Measurements from ENCODE around the gene SPATC1L. TPM values are rescaled to one million over a fixed set of nuclear protein-coding genes. Genes with fewer than 3 reads are reported as not detected.
"Not testable (repeated sequence)": the region's sequence is repeated elsewhere in the genome, so short reads cannot be mapped to it uniquely, and the experiment has no call there.

Gene SPATC1L
- polyA plus RNA-seq, 1 donor from 2014 or later = 15.0 TPM

DNA sequence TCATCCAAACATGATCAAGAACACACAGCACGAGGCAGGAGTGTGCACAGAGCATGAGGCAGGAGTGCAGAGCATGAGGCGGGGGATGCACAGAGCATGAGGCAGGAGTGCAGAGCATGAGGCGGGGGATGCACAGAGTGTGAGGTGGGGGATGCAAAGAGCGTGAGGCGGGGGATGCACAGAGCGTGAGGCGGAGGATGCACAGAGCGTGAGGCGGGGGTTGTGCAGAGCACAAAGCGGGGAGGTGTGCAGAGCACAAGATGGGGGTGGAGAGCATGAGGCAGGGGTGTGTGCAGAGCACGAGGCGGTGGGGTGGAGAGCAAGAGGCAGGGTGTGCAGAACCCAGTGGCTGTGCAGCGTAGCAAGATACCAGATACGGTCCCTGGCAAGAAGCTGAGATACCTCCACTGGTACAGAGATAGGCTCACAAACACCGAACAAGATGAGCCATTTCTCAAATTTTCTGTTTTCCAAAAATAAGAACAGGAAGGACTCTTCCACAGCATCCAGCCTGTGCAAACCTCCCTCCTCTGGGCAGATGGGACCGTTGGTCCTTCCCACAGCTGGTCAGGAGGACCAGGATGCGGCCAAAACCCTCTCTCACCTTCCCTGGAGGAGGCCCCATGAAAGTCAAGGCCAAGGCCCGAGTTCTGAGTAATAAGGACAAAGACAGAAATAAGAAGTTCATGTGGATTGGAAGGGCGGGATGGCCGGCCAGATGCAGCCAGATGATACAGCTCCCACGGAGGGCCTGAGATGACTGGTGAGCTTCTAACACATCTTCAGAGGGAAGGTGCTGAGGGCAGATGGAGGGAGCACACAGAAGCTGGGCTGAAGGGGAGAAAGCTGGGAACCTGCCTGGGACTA lies 12.0 kb downstream of the SPATC1L start:
- H3K27ac Mint-ChIP-seq = no peak overlapping the region
- peaks cover 0 to 5% (median 3%) of the 10 kb centered on the region in 3 donors for H3K4me1 Mint-ChIP-seq
- H3K9me3 Mint-ChIP-seq = peaks cover 2 to 23% (median 14%) of the 10 kb centered on the region in 3 donors
- peak overlapping the region in 1 of 4 donors; percentile 22 for H3K4me3 Mint-ChIP-seq
- peaks cover 2% of the 10 kb centered on the region for H3K36me3 Mint-ChIP-seq
- peaks cover 1% of the 10 kb centered on the region for H3K27me3 Mint-ChIP-seq

- Mint-ChIP-seq H3K9me3 (peaks cover 2 to 22% (median 14%) of the 10 kb centered on the region in 3 donors), H3K4me3 (no peak overlapping the region), H3K27ac (peak overlapping the region in 1 of 3 donors; percentile 64), H3K36me3 (peaks cover 5% of the 10 kb centered on the region), H3K4me1 (peaks cover under 1 to 5% (median 3%) of the 10 kb centered on the region in 3 donors), H3K27me3 (peaks cover 1% of the 10 kb centered on the region)
These were observed 12.7 kb downstream of the SPATC1L start for GRCh38 chr21:46171585-46171984.

DNA sequence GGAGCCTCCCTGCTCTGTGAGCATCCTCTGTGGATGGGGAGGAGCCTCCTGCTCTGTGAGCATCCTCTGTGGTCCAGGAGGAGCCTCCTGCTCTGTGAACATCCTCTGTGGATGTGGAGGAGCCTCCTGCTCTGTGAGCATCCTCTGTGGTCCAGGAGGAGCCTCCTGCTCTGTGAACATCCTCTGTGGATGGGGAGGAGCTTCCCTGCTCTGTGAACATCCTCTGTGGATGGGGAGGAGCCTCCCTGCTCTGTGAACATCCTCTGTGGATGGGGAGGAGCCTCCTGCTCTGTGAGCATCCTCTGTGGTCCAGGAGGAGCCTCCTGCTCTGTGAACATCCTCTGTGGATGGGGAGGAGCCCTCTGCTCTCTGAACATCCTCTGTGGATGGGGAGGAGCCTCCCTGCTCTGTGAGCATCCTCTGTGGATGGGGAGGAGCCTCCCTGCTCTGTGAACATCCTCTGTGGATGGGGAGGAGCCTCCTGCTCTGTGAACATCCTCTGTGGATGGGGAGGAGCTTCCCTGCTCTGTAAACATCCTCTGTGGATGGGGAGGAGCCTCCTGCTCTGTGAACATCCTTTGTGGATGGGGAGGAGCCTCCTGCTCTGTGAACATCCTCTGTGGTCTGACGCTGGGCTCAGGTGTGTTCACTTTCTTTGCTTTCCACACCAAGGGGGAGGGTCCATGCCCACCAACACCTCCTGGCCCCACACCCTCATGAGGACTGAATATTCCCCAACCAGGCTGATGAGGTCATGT lies 13.6 kb downstream of the SPATC1L start:
- not testable (repeated sequence) for H3K4me1 Mint-ChIP-seq, H3K27me3 Mint-ChIP-seq, H3K4me3 Mint-ChIP-seq, H3K36me3 Mint-ChIP-seq
- Mint-ChIP-seq H3K27ac (peak overlapping the region in 1 of 3 donors; percentile 64), H3K9me3 (peaks cover 2 to 16% (median 14%) of the 10 kb centered on the region in 3 donors)

GRCh38 chr21:46168659-46169386 lies 15.4 kb downstream of the SPATC1L start:
- Mint-ChIP-seq H3K36me3 (peaks cover 4% of the 10 kb centered on the region), H3K9me3 (peaks cover 0 to 3% (median 0%) of the 10 kb centered on the region in 3 donors), H3K27me3 (no peaks in the 10 kb centered on the region), H3K4me1 (peaks cover 3 to 5% (median 4%) of the 10 kb centered on the region in 3 donors), H3K27ac (no peak overlapping the region), H3K4me3 (no peak overlapping the region)

DNA sequence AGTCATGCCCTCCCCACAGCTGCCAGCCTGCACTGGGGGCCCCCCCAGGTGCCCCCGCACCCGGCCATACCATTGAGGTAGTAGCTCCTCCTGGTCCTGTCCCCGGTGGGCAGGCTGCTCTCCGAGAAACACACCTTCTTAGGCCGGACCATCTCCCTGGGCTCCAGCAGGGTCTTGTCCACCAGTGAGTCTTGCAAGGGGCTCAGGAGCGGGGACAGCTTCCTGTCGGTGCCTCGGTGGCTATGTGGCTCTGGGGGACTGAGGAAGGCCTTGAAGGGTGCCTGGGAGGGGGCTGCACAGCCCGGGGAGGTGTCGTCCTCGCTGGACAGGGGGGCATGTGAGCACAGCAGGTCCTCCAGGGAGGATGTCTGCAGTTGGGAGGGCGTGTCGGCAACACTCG lies 16.0 kb downstream of the SPATC1L start:
- Mint-ChIP-seq H3K4me3 (no peak overlapping the region), H3K27me3 (no peaks in the 10 kb centered on the region), H3K4me1 (peaks cover 3 to 4% (median 3%) of the 10 kb centered on the region in 3 donors), H3K27ac (no peak overlapping the region), H3K36me3 (peaks cover 4% of the 10 kb centered on the region), H3K9me3 (no peaks in the 10 kb centered on the region)

- H3K4me3 Mint-ChIP-seq = no peak overlapping the region
These were observed 19.2 kb downstream of the SPATC1L start for GRCh38 chr21:46165098-46165497.

DNA sequence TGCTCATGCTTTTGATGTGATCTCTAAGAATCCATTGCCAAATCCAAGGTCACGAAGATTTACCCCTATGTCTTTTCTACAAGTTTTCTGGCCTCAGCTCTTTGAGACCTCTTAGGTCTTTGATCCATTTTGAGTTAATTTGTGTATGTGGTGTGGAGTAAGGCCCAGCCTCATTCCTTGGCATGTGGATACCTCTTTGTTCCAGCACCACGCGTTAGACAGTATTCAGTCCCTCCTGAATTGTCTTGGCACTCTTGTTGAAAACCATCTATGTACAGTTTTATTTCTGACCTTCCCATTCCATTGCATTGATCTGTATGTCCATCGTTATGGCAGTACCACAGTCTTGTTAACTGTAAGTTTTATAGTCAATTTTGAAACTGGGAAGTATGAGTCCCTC lies 20.9 kb downstream of the SPATC1L start:
- no peak overlapping the region for H3K27ac Mint-ChIP-seq
- H3K27me3 Mint-ChIP-seq = peaks cover 3% of the 10 kb centered on the region
- peaks cover 5% of the 10 kb centered on the region for H3K36me3 Mint-ChIP-seq
- no peaks in the 10 kb centered on the region for H3K9me3 Mint-ChIP-seq
- no peak overlapping the region for H3K4me3 Mint-ChIP-seq
- peaks cover 0 to 4% (median 3%) of the 10 kb centered on the region in 3 donors for H3K4me1 Mint-ChIP-seq

More at GRCh38 chr21:46165098-46165497, 19.2 kb downstream of the SPATC1L start:
- Mint-ChIP-seq H3K36me3 (peaks cover 5% of the 10 kb centered on the region), H3K27me3 (peaks cover 3% of the 10 kb centered on the region), H3K4me1 (peaks cover 0 to 4% (median 3%) of the 10 kb centered on the region in 3 donors), H3K27ac (no peak overlapping the region), H3K9me3 (no peaks in the 10 kb centered on the region)

DNA sequence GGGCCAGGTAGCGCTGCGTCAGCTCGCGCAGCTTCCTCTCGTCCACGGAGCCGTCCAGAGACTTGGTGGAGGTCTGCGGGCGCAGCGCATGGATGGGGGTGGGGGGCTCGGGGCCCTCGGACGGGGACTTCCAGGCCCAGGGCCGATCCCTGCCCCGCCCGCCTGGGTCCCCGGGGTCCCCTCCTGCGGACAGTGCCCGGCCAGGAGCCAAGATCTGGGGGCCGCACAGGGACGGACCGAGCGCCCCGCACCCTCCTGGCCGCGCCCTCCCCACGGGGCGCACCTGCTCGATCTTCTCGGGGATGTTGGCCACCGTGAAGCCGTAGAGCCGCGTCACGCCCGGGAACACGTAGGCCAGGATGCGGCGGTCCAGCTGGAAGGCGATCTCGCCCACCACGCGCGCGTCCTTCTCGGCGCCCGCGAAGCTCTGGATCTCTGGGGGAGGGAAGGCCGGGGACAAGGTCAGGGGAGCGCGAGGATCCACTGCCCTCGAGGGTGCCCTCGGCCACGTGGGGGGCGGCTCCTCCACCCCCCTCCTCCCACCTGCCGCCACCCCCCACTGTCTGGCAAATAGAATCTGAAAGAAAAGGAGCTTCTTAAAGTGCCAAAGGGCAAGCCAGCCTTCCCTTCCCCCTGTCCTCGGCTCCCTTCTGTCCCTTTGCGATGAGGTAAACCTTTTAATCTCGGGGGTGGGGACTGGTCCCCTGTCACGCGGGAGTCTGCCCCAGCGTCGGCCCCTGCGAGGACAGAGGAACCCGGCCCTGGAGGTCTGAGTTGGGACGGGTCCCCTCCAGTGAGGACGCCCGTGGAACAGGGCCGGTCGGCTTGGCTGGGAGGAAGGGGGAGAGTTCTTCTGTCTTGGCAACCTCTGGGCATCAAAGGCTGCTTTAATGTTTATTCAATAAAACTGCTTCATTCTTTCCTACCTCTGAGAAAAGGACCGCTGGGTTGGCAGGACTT lies 22.3 kb downstream of the SPATC1L start:
- H3K27ac Mint-ChIP-seq = no peak overlapping the region

GRCh38 chr21:46160907-46161632 lies 23.2 kb downstream of the SPATC1L start:
- Mint-ChIP-seq H3K9me3 (no peaks in the 10 kb centered on the region), H3K27me3 (peaks cover 3% of the 10 kb centered on the region), H3K36me3 (peaks cover 3% of the 10 kb centered on the region), H3K4me1 (peaks cover 0 to under 1% (median 0%) of the 10 kb centered on the region in 3 donors), H3K27ac (no peak overlapping the region), H3K4me3 (no peak overlapping the region)

More for the DNA sequence above, 22.3 kb downstream of the SPATC1L start:
- Mint-ChIP-seq H3K36me3 (peaks cover 3% of the 10 kb centered on the region), H3K4me1 (peaks cover 0 to 4% (median 0%) of the 10 kb centered on the region in 3 donors), H3K4me3 (no peak overlapping the region), H3K9me3 (no peaks in the 10 kb centered on the region), H3K27me3 (peaks cover 3% of the 10 kb centered on the region)

DNA sequence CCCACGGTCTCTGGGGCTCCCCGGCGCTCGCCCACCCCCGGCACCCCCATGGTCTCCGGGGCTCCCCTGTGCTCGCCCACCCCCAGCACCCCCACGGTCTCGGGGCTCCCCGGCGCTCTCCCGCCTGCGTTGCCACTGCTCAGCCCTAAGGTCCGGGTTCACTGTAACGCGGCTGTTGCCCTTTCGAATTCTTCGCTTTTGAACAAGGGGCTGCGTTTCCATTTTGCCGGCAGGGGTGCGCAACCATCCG lies 23.7 kb downstream of the SPATC1L start:
- no peak overlapping the region for H3K27ac Mint-ChIP-seq

GRCh38 chr21:46159841-46160656 lies 24.2 kb downstream of the SPATC1L start:
- Mint-ChIP-seq H3K4me1 (peaks cover 0 to 1% (median 0%) of the 10 kb centered on the region in 3 donors), H3K9me3 (no peaks in the 10 kb centered on the region), H3K27ac (no peak overlapping the region), H3K36me3 (peaks cover 3% of the 10 kb centered on the region), H3K27me3 (peaks cover 3% of the 10 kb centered on the region), H3K4me3 (no peak overlapping the region)

More for the DNA sequence above, 23.7 kb downstream of the SPATC1L start:
- Mint-ChIP-seq H3K9me3 (no peaks in the 10 kb centered on the region), H3K36me3 (peaks cover 3% of the 10 kb centered on the region), H3K4me1 (peaks cover 0 to 1% (median 0%) of the 10 kb centered on the region in 3 donors), H3K4me3 (no peak overlapping the region), H3K27me3 (peaks cover 3% of the 10 kb centered on the region)

DNA sequence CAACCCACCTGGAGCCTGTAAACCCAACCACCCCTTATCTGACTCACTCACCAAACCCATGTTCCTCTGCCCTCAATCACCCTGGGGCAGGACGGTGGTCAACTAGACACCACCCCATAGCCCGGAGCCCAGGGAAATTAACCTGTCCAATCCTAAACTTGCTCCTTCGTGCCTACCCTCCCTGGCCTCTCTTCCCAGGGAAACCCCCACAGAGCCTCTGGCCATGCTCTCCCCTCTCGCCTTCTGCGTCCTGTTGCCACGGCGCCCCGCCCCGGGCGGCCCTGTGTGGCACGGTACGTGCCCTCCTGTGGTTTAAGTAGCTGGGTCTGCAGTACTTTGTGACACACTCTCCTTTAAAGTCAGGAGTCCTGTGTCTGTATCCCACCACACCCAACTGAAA lies 24.9 kb downstream of the SPATC1L start:
- H3K4me1 Mint-ChIP-seq = peaks cover 0 to 1% (median 0%) of the 10 kb centered on the region in 3 donors
- peaks cover 3% of the 10 kb centered on the region for H3K27me3 Mint-ChIP-seq
- H3K4me3 Mint-ChIP-seq = no peak overlapping the region
- no peaks in the 10 kb centered on the region for H3K9me3 Mint-ChIP-seq
- H3K36me3 Mint-ChIP-seq = peaks cover 3% of the 10 kb centered on the region
- H3K27ac Mint-ChIP-seq = no peak overlapping the region

All from IgD-negative memory B cell (primary cell).